HepG2 (cell line): ENCODE data around the gene C16orf89. TPM values are rescaled to one million over a fixed set of nuclear protein-coding genes. Genes with fewer than 3 reads are reported as not detected.
A peak's percentile ranks its signal among the peaks of the same experiment; 100 is the strongest.

Source experiments
- CHCHD3 ChIP-seq: sonication (generic); formaldehyde crosslinking; IDR thresholded peaks from 2 replicates; pipeline ENCODE4 v1.8.0; 2022; ENCODE audit warnings: mild to moderate bottlenecking, missing genetic modification reagents, moderate library complexity
- FOXO1 ChIP-seq: sonication (generic); formaldehyde crosslinking; IDR thresholded peaks from 2 replicates; pipeline ENCODE4 v1.4.0; 2020; ENCODE audit warnings: missing genetic modification reagents
- KDM1A ChIP-seq: IDR thresholded peaks from 2 replicates; pipeline ENCODE4 v1.6.1; 2016; ENCODE audit warnings: missing compliant biosample characterization
- LCORL ChIP-seq, 2 experiments: fragments of 450-650 bp in 1 of 2; sonication (generic) in 1 of 2; formaldehyde crosslinking in 1 of 2; IDR thresholded peaks; 2 replicates each; pipeline versions ENCODE4 v1.5.0 to v1.6.1; 2017 to 2020; ENCODE audit warnings: antibody characterized with exemption in 1 of 2, missing genetic modification reagents in 1 of 2
- NCOA5 ChIP-seq: sonication (generic); formaldehyde crosslinking; IDR thresholded peaks from 2 replicates; pipeline ENCODE4 v1.4.0; 2020; ENCODE audit warnings: missing genetic modification reagents
- ONECUT2 ChIP-seq: sonication (generic); formaldehyde crosslinking; IDR thresholded peaks from 2 replicates; pipeline ENCODE4 v1.4.0; 2020; ENCODE audit warnings: missing genetic modification reagents
- SIX1 ChIP-seq: sonication (generic); formaldehyde crosslinking; IDR thresholded peaks from 2 replicates; pipeline ENCODE4 v1.4.0; 2020; ENCODE audit warnings: missing genetic modification reagents, borderline replicate concordance
- SNAPC2 ChIP-seq: sonication (generic); formaldehyde crosslinking; IDR thresholded peaks from 2 replicates; pipeline ENCODE4 v1.8.1; 2022; ENCODE audit warnings: mild to moderate bottlenecking, missing genetic modification reagents
- SNRNP70 ChIP-seq: fragments of 200-400 bp; formaldehyde crosslinking; IDR thresholded peaks from 2 replicates; pipeline ENCODE4 v1.6.1; 2017; ENCODE audit warnings: mild to moderate bottlenecking, low read depth, low read length, moderate library complexity
- SP2 ChIP-seq: sonication (generic); formaldehyde crosslinking; IDR thresholded peaks from 2 replicates; pipeline ENCODE4 v1.5.1; 2020; ENCODE audit warnings: mild to moderate bottlenecking, missing genetic modification reagents
- STAG1 ChIP-seq: sonication (generic); formaldehyde crosslinking; IDR thresholded peaks from 2 replicates; pipeline ENCODE4 v1.4.0; 2020; ENCODE audit warnings: missing genetic modification reagents
- TCF12 ChIP-seq, 2 experiments: fragments of 450-650 bp in 1 of 2; sonication (generic) in 1 of 2; formaldehyde crosslinking in 1 of 2; IDR thresholded peaks; 2 replicates each; pipeline versions ENCODE4 v1.6.1 to v1.8.0; 2017 to 2022; ENCODE audit warnings: antibody characterized with exemption in 1 of 2, mild to moderate bottlenecking in 1 of 2, missing genetic modification reagents in 1 of 2, moderate library complexity in 1 of 2
- ZBTB21 ChIP-seq: sonication (generic); formaldehyde crosslinking; IDR thresholded peaks from 2 replicates; pipeline ENCODE4 v1.4.0; 2020; ENCODE audit warnings: missing genetic modification reagents
- ZEB1 ChIP-seq: IDR thresholded peaks from 2 replicates; pipeline ENCODE4 v1.6.1; 2012; ENCODE audit warnings: mild to moderate bottlenecking, low read depth, inconsistent platforms; ENCODE audit not compliant: insufficient replicate concordance
- ZFP1 ChIP-seq: IDR thresholded peaks from 2 replicates; pipeline ENCODE4 v1.6.1; 2016
- ZNF20 ChIP-seq: sonication (generic); formaldehyde crosslinking; IDR thresholded peaks from 2 replicates; pipeline ENCODE4 v1.4.0; 2020; ENCODE audit warnings: mild to moderate bottlenecking, moderate library complexity, missing genetic modification reagents
- ZNF331 ChIP-seq: sonication (generic); formaldehyde crosslinking; IDR thresholded peaks from 2 replicates; pipeline ENCODE4 v1.4.0; 2020; ENCODE audit warnings: missing genetic modification reagents
- ZNF766 ChIP-seq: sonication (generic); formaldehyde crosslinking; IDR thresholded peaks from 2 replicates; pipeline ENCODE4 v1.5.0; 2020; ENCODE audit warnings: missing genetic modification reagents, borderline replicate concordance
- ZNF883 ChIP-seq: sonication (generic); formaldehyde crosslinking; IDR thresholded peaks from 2 replicates; pipeline ENCODE4 v1.5.1; 2020; ENCODE audit warnings: mild to moderate bottlenecking, missing genetic modification reagents; ENCODE audit errors: not compliant biosample characterization
- polyA plus RNA-seq, 8 experiments: library from polyadenylated mRNA; depleted of rRNA in 3 of 8; stranded (reverse) in 7 of 8; unstranded in 1 of 8; fragments of >200 nt; fragmentation: Illumina TruSeq in 4 of 8; extraction: Trizol in 4 of 8; gene quantifications; 2 replicates each; pipeline versions ENCODE4 v1.2.1 to v1.2.3, GENCODE V29; 2011 to 2016; ENCODE audit warnings: low read depth in 4 of 8, missing spikeins in 1 of 8, mixed read lengths in 1 of 8; ENCODE audit not compliant: insufficient read depth in 1 of 8
- total RNA-seq, 5 experiments: library from RNA; depleted of rRNA; stranded (reverse); fragments of >200 nt; fragmentation: Illumina TruSeq; extraction: Trizol; gene quantifications; 2 replicates each; pipeline ENCODE4 v1.2.3, GENCODE V29; 2016; ENCODE audit warnings: low read depth in 1 of 5
- TF ChIP-seq, protein P1 (sequence below): sonication (generic); formaldehyde crosslinking; IDR thresholded peaks from 2 replicates; pipeline ENCODE4 v1.4.0; 2020; ENCODE audit warnings: missing genetic modification reagents
- TF ChIP-seq, protein P2 (sequence below): IDR thresholded peaks from 2 replicates; pipeline ENCODE4 v1.6.1; 2018; ENCODE audit warnings: missing genetic modification reagents, mild to moderate bottlenecking, missing compliant biosample characterization
- TF ChIP-seq, protein P3 (sequence below): sonication (generic); formaldehyde crosslinking; IDR thresholded peaks from 2 replicates; pipeline ENCODE4 v1.4.0; 2020; ENCODE audit warnings: missing genetic modification reagents
- TF ChIP-seq, protein P4 (sequence below): sonication (generic); formaldehyde crosslinking; IDR thresholded peaks from 2 replicates; pipeline ENCODE4 v1.8.1; 2023; ENCODE audit warnings: missing genetic modification reagents, inconsistent platforms, borderline replicate concordance
- TF ChIP-seq, protein P5 (sequence below): sonication (generic); formaldehyde crosslinking; IDR thresholded peaks from 2 replicates; pipeline ENCODE4 v1.4.0; 2020; ENCODE audit warnings: missing genetic modification reagents, borderline replicate concordance

Gene C16orf89
- total and polyA plus RNA-seq, 2 of the 13 experiments (the other 11 are each of a cell fraction or from before 2014, with no cell fraction given) = 1.9 to 3.4 TPM

DNA sequence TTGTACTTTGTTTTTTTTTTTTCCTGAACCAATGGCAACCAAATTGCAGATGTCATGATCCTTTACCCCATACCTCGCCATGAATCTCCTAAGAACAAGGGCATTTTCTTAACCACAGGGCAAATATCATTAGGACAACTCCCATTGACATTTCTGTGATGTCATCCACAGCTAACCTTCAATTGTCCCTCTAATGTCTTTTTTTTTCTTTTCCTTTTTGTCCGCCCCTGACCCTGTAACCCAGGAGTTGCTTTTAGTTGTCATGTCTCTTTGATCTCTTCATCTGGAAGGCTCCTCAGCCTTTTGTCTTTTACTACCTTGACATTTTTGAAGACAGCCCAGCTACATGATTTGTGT is 31.6 kb downstream of the C16orf89 start (continued):
- TF ChIP-seq, protein P1, sequence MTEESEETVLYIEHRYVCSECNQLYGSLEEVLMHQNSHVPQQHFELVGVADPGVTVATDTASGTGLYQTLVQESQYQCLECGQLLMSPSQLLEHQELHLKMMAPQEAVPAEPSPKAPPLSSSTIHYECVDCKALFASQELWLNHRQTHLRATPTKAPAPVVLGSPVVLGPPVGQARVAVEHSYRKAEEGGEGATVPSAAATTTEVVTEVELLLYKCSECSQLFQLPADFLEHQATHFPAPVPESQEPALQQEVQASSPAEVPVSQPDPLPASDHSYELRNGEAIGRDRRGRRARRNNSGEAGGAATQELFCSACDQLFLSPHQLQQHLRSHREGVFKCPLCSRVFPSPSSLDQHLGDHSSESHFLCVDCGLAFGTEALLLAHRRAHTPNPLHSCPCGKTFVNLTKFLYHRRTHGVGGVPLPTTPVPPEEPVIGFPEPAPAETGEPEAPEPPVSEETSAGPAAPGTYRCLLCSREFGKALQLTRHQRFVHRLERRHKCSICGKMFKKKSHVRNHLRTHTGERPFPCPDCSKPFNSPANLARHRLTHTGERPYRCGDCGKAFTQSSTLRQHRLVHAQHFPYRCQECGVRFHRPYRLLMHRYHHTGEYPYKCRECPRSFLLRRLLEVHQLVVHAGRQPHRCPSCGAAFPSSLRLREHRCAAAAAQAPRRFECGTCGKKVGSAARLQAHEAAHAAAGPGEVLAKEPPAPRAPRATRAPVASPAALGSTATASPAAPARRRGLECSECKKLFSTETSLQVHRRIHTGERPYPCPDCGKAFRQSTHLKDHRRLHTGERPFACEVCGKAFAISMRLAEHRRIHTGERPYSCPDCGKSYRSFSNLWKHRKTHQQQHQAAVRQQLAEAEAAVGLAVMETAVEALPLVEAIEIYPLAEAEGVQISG (CRISPR knock-in tag) = no peak
- TF ChIP-seq, protein P2, sequence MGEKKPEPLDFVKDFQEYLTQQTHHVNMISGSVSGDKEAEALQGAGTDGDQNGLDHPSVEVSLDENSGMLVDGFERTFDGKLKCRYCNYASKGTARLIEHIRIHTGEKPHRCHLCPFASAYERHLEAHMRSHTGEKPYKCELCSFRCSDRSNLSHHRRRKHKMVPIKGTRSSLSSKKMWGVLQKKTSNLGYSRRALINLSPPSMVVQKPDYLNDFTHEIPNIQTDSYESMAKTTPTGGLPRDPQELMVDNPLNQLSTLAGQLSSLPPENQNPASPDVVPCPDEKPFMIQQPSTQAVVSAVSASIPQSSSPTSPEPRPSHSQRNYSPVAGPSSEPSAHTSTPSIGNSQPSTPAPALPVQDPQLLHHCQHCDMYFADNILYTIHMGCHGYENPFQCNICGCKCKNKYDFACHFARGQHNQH = no peak
- TF ChIP-seq SIX1 (CRISPR knock-in tag) (no peak), FOXO1 (CRISPR knock-in tag) (no peak), ZNF883 (CRISPR knock-in tag) (no peak), CHCHD3 (CRISPR knock-in tag) (no peak), KDM1A (CRISPR knock-in tag) (no peak), STAG1 (CRISPR knock-in tag) (no peak), LCORL (IDR thresholded peaks at IDR 0.05) (0 out of 2 replicates have a peak, but pooled peaks have one; percentile 33), LCORL (CRISPR knock-in tag; IDR thresholded peaks at IDR 0.05) (no peak), ZEB1 (no peak), SNRNP70 (no peak), ONECUT2 (CRISPR knock-in tag) (no peak), ZNF766 (CRISPR knock-in tag) (no peak), ZBTB21 (CRISPR knock-in tag) (peak; percentile 32; the same call in 1 of the 2 replicates), ZNF20 (CRISPR knock-in tag) (no peak; the same call in 1 of the 2 replicates), NCOA5 (CRISPR knock-in tag) (no peak), TCF12 (IDR thresholded peaks at IDR 0.05) (no peak), TCF12 (CRISPR knock-in tag; IDR thresholded peaks at IDR 0.05) (0 out of 2 replicates have a peak, but pooled peaks have one; percentile 23), ZFP1 (CRISPR knock-in tag) (no peak), SNAPC2 (CRISPR knock-in tag) (0 out of 2 replicates have a peak, but pooled peaks have one; percentile 2), SP2 (no peak), ZNF331 (CRISPR knock-in tag) (no peak)
- TF ChIP-seq, protein P3, sequence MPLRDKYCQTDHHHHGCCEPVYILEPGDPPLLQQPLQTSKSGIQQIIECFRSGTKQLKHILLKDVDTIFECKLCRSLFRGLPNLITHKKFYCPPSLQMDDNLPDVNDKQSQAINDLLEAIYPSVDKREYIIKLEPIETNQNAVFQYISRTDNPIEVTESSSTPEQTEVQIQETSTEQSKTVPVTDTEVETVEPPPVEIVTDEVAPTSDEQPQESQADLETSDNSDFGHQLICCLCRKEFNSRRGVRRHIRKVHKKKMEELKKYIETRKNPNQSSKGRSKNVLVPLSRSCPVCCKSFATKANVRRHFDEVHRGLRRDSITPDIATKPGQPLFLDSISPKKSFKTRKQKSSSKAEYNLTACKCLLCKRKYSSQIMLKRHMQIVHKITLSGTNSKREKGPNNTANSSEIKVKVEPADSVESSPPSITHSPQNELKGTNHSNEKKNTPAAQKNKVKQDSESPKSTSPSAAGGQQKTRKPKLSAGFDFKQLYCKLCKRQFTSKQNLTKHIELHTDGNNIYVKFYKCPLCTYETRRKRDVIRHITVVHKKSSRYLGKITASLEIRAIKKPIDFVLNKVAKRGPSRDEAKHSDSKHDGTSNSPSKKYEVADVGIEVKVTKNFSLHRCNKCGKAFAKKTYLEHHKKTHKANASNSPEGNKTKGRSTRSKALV (CRISPR knock-in tag) = peak; percentile 19; the same call in 1 of the 2 replicates
- TF ChIP-seq, protein P4, sequence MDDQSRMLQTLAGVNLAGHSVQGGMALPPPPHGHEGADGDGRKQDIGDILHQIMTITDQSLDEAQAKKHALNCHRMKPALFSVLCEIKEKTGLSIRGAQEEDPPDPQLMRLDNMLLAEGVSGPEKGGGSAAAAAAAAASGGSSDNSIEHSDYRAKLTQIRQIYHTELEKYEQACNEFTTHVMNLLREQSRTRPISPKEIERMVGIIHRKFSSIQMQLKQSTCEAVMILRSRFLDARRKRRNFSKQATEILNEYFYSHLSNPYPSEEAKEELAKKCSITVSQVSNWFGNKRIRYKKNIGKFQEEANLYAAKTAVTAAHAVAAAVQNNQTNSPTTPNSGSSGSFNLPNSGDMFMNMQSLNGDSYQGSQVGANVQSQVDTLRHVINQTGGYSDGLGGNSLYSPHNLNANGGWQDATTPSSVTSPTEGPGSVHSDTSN (CRISPR knock-in tag) = no peak
- TF ChIP-seq, protein P5, sequence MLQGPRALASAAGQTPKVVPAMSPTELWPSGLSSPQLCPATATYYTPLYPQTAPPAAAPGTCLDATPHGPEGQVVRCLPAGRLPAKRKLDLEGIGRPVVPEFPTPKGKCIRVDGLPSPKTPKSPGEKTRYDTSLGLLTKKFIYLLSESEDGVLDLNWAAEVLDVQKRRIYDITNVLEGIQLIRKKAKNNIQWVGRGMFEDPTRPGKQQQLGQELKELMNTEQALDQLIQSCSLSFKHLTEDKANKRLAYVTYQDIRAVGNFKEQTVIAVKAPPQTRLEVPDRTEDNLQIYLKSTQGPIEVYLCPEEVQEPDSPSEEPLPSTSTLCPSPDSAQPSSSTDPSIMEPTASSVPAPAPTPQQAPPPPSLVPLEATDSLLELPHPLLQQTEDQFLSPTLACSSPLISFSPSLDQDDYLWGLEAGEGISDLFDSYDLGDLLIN (CRISPR knock-in tag) = no peak
